A549 (cell line): ENCODE measurements around the gene RBMS3. TPM values are rescaled to one million over a fixed set of nuclear protein-coding genes. Genes with fewer than 3 reads are reported as not detected.

Experiments
- ATAC-seq, 2 experiments: fragments of 200-7000 bp in 1 of 2; fragments of >200 bp in 1 of 2; cut with Nextera tagmentation in 1 of 2; cut with Tn5 transposase in 1 of 2; 3 replicates each; pipeline versions ENCODE4 v1.8.0 to v1.9.1; 2018 to 2020; ENCODE audit warnings: mild to moderate bottlenecking in 1 of 2, moderate library complexity in 1 of 2
- CTCF ChIA-PET: fragments of 300-600 bp; sonication (Branson Sonifier 250); formaldehyde crosslinking; extraction: SDS; loops from one replicate; lab custom pipeline; 2021; ENCODE audit warnings: antibody characterized with exemption, inconsistent platforms; lab: Yijun Ruan, JAX
- POLR2A ChIA-PET: fragments of 350-600 bp; formaldehyde crosslinking; extraction: SDS; loops from one replicate; lab custom pipeline; 2021; ENCODE audit warnings: antibody characterized with exemption, inconsistent platforms; lab: Yijun Ruan, JAX
- DNase-seq, 2 experiments: peaks; one replicate each; pipeline versions ENCODE4 v3.0.0 to v3.0.0-alpha.2; 2011 to 2016; ENCODE audit warnings: low read depth in 1 of 2, low spot score in 1 of 2
- FAIRE-seq: peaks from 2 replicates; lab custom pipeline; 2011; peaks lifted over from hg19 to GRCh38; lab: Jason Lieb, UNC
- H3K27ac ChIP-seq, 2 experiments: fragments of >200 bp; sonication (Bioruptor Twin); formaldehyde crosslinking; 3 replicates each; pipeline ENCODE4 v1.5.1; 2016 to 2017
- H3K4me1 ChIP-seq: fragments of >200 bp; sonication (Bioruptor Twin); formaldehyde crosslinking; 3 replicates; pipeline ENCODE4 v1.6.1; 2016
- H3K4me2 ChIP-seq: fragments of >200 bp; sonication (Bioruptor Twin); formaldehyde crosslinking; 3 replicates; pipeline ENCODE4 v1.6.1; 2016
- H3K4me3 ChIP-seq: fragments of >200 bp; sonication (Bioruptor Twin); formaldehyde crosslinking; 3 replicates; pipeline ENCODE4 v1.5.1; 2016
- H3K9me3 ChIP-seq: fragments of >200 bp; sonication (Bioruptor Twin); formaldehyde crosslinking; 3 replicates; pipeline ENCODE4 v1.6.1; 2016
- CBX2 ChIP-seq: fragments of 200-600 bp; sonication (generic); IDR thresholded peaks from 2 replicates; pipeline ENCODE4 v1.6.1; 2016; ENCODE audit warnings: low read depth, mild to moderate bottlenecking, borderline replicate concordance
- EHMT2 ChIP-seq: fragments of 200-600 bp; sonication (generic); IDR thresholded peaks from 2 replicates; pipeline ENCODE4 v1.6.1; 2016; ENCODE audit warnings: antibody characterized with exemption, low read depth, mild to moderate bottlenecking, moderate library complexity
- FOSB ChIP-seq: fragments of 250-450 bp; sonication (Bioruptor Pico); IDR thresholded peaks from 2 replicates; pipeline ENCODE4 v1.5.0; 2020; ENCODE audit warnings: mild to moderate bottlenecking, moderate library complexity
- HDAC2 ChIP-seq: fragments of 200-600 bp; sonication (generic); IDR thresholded peaks from 2 replicates; pipeline ENCODE4 v1.6.1; 2016
- HEYL ChIP-seq: fragments of 250-450 bp; sonication (Bioruptor Pico); IDR thresholded peaks from 2 replicates; pipeline ENCODE4 v1.8.0; 2021; ENCODE audit warnings: mild to moderate bottlenecking, moderate library complexity
- HOXA7 ChIP-seq: fragments of 250-450 bp; sonication (Bioruptor Pico); IDR thresholded peaks from 2 replicates; pipeline ENCODE4 v1.5.0; 2020; ENCODE audit warnings: mild to moderate bottlenecking, moderate library complexity
- HOXB13 ChIP-seq: fragments of 250-450 bp; sonication (Bioruptor Pico); IDR thresholded peaks from 2 replicates; pipeline ENCODE4 v1.5.0; 2020; ENCODE audit warnings: low read depth, mild to moderate bottlenecking, moderate library complexity
- KDM5A ChIP-seq: fragments of 200-600 bp; sonication (generic); IDR thresholded peaks from 2 replicates; pipeline ENCODE4 v1.6.1; 2016; ENCODE audit warnings: antibody characterized with exemption, mild to moderate bottlenecking
- MAFK ChIP-seq: fragments of 450-650 bp; IDR thresholded peaks from 2 replicates; pipeline ENCODE4 v1.6.1; 2014; ENCODE audit not compliant: partially characterized antibody
- NPAS2 ChIP-seq: fragments of 250-450 bp; sonication (Bioruptor Pico); IDR thresholded peaks from 2 replicates; pipeline ENCODE4 v1.8.0; 2022; ENCODE audit warnings: mild to moderate bottlenecking, moderate library complexity, borderline replicate concordance
- NR3C1 ChIP-seq: fragments of >200 bp; sonication (Bioruptor Twin); formaldehyde crosslinking; IDR thresholded peaks from 3 replicates; pipeline ENCODE4 v1.6.1; 2017
- PHF8 ChIP-seq: fragments of 200-600 bp; sonication (generic); IDR thresholded peaks from 2 replicates; pipeline ENCODE4 v1.6.1; 2016; ENCODE audit warnings: low read depth, mild to moderate bottlenecking, antibody characterized with exemption, moderate library complexity, borderline replicate concordance
- POLR2AphosphoS2 ChIP-seq: conservative IDR thresholded peaks from 2 replicates; pipeline ENCODE4 v1.6.1; 2012; ENCODE audit warnings: low read length, improper control_type of control experiment, inconsistent platforms
- SMC3 ChIP-seq: fragments of >200 bp; sonication (Bioruptor Twin); formaldehyde crosslinking; IDR thresholded peaks from 3 replicates; pipeline ENCODE4 v1.6.1; 2018; ENCODE audit warnings: inconsistent platforms
- ZNF302 ChIP-seq: fragments of 250-450 bp; sonication (Bioruptor Pico); IDR thresholded peaks from 2 replicates; pipeline ENCODE4 v1.9.0; 2021; ENCODE audit warnings: inconsistent platforms, mild to moderate bottlenecking, moderate library complexity
- WGBS: methylation state at CpG from one replicate; pipeline ENCODE4 v1.1.6; 2017; ENCODE audit errors: missing lambda C conversion rate; 5-methylcytosine and 5-hydroxymethylcytosine counted together
- polyA plus RNA-seq, 4 experiments: library from polyadenylated mRNA; depleted of rRNA in 3 of 4; stranded (reverse); fragments of >200 nt; fragmentation: RNase III in 1 of 4; extraction: RNeasy Plus Mini Kit Qiagen cat#74134 plus additional on column Dnase treatment in 1 of 4; gene quantifications; 2 replicates in 3 of 4; 3 replicates in 1 of 4; pipeline ENCODE4 v1.2.3, GENCODE V29; 2011 to 2017
- TF ChIP-seq, protein P1 (sequence below): fragments of >200 bp; sonication (Bioruptor Twin); formaldehyde crosslinking; IDR thresholded peaks from 3 replicates; pipeline ENCODE4 v1.6.1; 2016
- TF ChIP-seq, protein P2 (sequence below): fragments of >200 bp; sonication (Bioruptor Twin); formaldehyde crosslinking; IDR thresholded peaks from 2 replicates; pipeline ENCODE4 v1.6.1; 2016
- TF ChIP-seq, protein P3 (sequence below): fragments of 450-650 bp; IDR thresholded peaks from 2 replicates; pipeline ENCODE4 v1.6.1; 2014; ENCODE audit warnings: antibody characterized with exemption
- TF ChIP-seq, protein P4 (sequence below): IDR thresholded peaks from 2 replicates; pipeline ENCODE4 v1.6.1; 2012; ENCODE audit warnings: low read depth, borderline replicate concordance
- TF ChIP-seq, protein P5 (sequence below): fragments of 250-450 bp; sonication (Bioruptor Pico); IDR thresholded peaks from 2 replicates; pipeline ENCODE4 v1.5.0; 2020; ENCODE audit warnings: low read depth, mild to moderate bottlenecking, moderate library complexity
- TF ChIP-seq, protein P6 (sequence below): fragments of 150-350 bp; IDR thresholded peaks from 2 replicates; pipeline ENCODE4 v1.6.1; 2014; ENCODE audit warnings: low read depth, mild to moderate bottlenecking, low read length
- TF ChIP-seq, protein P7 (sequence below): IDR thresholded peaks from 2 replicates; pipeline ENCODE4 v1.6.1; 2012

Gene RBMS3
- polyA plus RNA-seq, 2 of the 4 experiments (the other 2 are of a cell fraction): 0.92 to 4.1 TPM

DNA sequence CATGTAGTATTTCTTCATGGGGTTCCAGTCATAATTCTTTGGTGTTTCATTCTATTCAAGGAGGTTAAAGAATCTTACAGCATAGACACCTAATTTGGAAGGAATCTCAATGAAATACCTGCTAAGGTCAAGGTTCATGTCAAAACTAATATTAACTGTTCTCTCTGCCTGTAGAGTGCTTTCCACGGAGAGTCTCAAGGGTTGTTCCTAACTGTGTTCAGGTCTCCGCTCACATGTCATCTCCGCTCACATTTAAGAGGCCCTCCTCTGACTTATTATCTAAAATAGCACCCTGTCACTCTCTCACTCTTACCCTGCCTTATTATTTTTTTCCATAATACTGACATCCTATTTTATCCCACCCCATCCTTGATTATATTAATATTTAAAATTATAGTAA is 239.9 kb downstream of the RBMS3 start:
- ChIA-PET POLR2A (no interaction called here), CTCF (interaction anchor here (0.6 kb wide), 1 partner anchor 212 kb away, joined by 4 read pairs; no protein-coding TSS in a partner anchor)
- no peaks in the 10 kb centered on the region for H3K9me3 ChIP-seq
- TF ChIP-seq, protein P1, sequence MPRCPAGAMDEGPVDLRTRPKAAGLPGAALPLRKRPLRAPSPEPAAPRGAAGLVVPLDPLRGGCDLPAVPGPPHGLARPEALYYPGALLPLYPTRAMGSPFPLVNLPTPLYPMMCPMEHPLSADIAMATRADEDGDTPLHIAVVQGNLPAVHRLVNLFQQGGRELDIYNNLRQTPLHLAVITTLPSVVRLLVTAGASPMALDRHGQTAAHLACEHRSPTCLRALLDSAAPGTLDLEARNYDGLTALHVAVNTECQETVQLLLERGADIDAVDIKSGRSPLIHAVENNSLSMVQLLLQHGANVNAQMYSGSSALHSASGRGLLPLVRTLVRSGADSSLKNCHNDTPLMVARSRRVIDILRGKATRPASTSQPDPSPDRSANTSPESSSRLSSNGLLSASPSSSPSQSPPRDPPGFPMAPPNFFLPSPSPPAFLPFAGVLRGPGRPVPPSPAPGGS: no peak
- TF ChIP-seq NPAS2: no peak
- no peak for TF ChIP-seq PHF8
- TF ChIP-seq POLR2AphosphoS2: no peak
- TF ChIP-seq HOXA7 (CRISPR knock-in tag): no peak
- no peak for TF ChIP-seq KDM5A
- WGBS: 69% methylated on average over 3 of the region's 3 CpGs
- DNase-seq (no peak), ATAC-seq (no peak), FAIRE-seq (no peak)
- peak overlapping the region; percentile 31; the same call in 1 of the 3 replicates for H3K4me2 ChIP-seq
- H3K4me3 ChIP-seq: no peak overlapping the region
- H3K27ac ChIP-seq: no peak overlapping the region; a peak in 1 of 6 replicates
- peaks cover 32% of the 10 kb centered on the region for H3K4me1 ChIP-seq

DNA sequence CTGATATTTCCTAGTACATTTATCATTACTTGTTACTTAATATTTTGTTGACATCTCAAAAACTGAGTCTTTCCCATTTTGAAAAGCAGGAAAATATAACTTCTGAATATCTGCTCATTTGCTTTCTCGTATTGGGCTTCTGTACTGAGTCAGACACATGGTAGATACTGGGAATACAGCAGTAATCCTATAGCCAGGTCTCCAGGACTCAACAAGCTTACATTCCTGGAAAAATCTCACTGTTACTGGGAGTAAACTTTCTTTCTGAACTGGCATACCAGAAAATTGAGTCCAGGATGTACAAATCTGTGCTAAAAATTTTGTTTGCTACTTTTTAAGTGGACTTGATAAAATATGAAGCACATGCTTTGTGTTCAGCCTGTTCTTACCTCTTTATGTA is 240.4 kb downstream of the RBMS3 start:
- Histone ChIP-seq H3K9me3 (no peaks in the 10 kb centered on the region), H3K4me2 (0 out of 3 replicates have a peak overlapping the region, but pooled peaks have one; percentile 31), H3K4me3 (no peak overlapping the region), H3K27ac (no peak overlapping the region; a peak in 1 of 6 replicates), H3K4me1 (peaks cover 33% of the 10 kb centered on the region)
- ChIA-PET POLR2A (no interaction called here), CTCF (interaction anchor here (0.6 to 1.6 kb wide), 2 partner anchors 10 to 212 kb away, joined by 4 to 6 read pairs; no protein-coding TSS in a partner anchor)
- TF ChIP-seq MAFK (no peak), EHMT2 (no peak), ZNF302 (no peak), HDAC2 (no peak), CBX2 (no peak), NPAS2 (no peak), HOXB13 (no peak), NR3C1 (no peak), HEYL (CRISPR knock-in tag) (no peak), KDM5A (no peak), SMC3 (no peak), FOSB (CRISPR knock-in tag) (no peak)
- TF ChIP-seq, protein P2, sequence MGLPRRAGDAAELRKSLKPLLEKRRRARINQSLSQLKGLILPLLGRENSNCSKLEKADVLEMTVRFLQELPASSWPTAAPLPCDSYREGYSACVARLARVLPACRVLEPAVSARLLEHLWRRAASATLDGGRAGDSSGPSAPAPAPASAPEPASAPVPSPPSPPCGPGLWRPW: no peak
- TF ChIP-seq, protein P3, sequence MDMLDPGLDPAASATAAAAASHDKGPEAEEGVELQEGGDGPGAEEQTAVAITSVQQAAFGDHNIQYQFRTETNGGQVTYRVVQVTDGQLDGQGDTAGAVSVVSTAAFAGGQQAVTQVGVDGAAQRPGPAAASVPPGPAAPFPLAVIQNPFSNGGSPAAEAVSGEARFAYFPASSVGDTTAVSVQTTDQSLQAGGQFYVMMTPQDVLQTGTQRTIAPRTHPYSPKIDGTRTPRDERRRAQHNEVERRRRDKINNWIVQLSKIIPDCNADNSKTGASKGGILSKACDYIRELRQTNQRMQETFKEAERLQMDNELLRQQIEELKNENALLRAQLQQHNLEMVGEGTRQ: no peak
- TF ChIP-seq, protein P4, sequence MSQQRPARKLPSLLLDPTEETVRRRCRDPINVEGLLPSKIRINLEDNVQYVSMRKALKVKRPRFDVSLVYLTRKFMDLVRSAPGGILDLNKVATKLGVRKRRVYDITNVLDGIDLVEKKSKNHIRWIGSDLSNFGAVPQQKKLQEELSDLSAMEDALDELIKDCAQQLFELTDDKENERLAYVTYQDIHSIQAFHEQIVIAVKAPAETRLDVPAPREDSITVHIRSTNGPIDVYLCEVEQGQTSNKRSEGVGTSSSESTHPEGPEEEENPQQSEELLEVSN: no peak
- TF ChIP-seq, protein P5, sequence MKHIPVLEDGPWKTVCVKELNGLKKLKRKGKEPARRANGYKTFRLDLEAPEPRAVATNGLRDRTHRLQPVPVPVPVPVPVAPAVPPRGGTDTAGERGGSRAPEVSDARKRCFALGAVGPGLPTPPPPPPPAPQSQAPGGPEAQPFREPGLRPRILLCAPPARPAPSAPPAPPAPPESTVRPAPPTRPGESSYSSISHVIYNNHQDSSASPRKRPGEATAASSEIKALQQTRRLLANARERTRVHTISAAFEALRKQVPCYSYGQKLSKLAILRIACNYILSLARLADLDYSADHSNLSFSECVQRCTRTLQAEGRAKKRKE (CRISPR knock-in tag): no peak
- TF ChIP-seq, protein P6, sequence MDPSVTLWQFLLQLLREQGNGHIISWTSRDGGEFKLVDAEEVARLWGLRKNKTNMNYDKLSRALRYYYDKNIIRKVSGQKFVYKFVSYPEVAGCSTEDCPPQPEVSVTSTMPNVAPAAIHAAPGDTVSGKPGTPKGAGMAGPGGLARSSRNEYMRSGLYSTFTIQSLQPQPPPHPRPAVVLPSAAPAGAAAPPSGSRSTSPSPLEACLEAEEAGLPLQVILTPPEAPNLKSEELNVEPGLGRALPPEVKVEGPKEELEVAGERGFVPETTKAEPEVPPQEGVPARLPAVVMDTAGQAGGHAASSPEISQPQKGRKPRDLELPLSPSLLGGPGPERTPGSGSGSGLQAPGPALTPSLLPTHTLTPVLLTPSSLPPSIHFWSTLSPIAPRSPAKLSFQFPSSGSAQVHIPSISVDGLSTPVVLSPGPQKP: no peak
- TF ChIP-seq, protein P7, sequence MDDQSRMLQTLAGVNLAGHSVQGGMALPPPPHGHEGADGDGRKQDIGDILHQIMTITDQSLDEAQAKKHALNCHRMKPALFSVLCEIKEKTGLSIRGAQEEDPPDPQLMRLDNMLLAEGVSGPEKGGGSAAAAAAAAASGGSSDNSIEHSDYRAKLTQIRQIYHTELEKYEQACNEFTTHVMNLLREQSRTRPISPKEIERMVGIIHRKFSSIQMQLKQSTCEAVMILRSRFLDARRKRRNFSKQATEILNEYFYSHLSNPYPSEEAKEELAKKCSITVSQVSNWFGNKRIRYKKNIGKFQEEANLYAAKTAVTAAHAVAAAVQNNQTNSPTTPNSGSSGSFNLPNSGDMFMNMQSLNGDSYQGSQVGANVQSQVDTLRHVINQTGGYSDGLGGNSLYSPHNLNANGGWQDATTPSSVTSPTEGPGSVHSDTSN: no peak
- FAIRE-seq (no peak), DNase-seq (no peak), ATAC-seq (no peak)
- 85% methylated on average over 1 of the region's 1 CpG for WGBS
